HepG2 (cell line): ENCODE measurements around the gene GGT7. TPM values are rescaled to one million over a fixed set of nuclear protein-coding genes. Genes with fewer than 3 reads are reported as not detected.

ENCODE experiments used
- EED ChIP-seq: sonication (generic); formaldehyde crosslinking; IDR thresholded peaks from 2 replicates; pipeline ENCODE4 v1.5.0; 2020; ENCODE audit warnings: mild to moderate bottlenecking, missing genetic modification reagents
- EHMT2 ChIP-seq: fragments of 200-600 bp; sonication (generic); IDR thresholded peaks from 2 replicates; pipeline ENCODE4 v1.7.0; 2017; ENCODE audit warnings: antibody characterized with exemption, low read depth, low read length, borderline replicate concordance
- ERF ChIP-seq: IDR thresholded peaks from 2 replicates; pipeline ENCODE4 v1.6.1; 2018; ENCODE audit warnings: missing biosample characterization, missing genetic modification reagents
- GRHL1 ChIP-seq: sonication (generic); formaldehyde crosslinking; conservative IDR thresholded peaks from 2 replicates; pipeline ENCODE4 v1.8.0; 2022; ENCODE audit warnings: missing genetic modification reagents
- HMG20A ChIP-seq: IDR thresholded peaks from 2 replicates; pipeline ENCODE4 v1.6.1; 2016; ENCODE audit warnings: borderline replicate concordance
- HOXA5 ChIP-seq: sonication (generic); formaldehyde crosslinking; IDR thresholded peaks from 2 replicates; pipeline ENCODE4 v1.4.0; 2020; ENCODE audit warnings: missing genetic modification reagents
- MTF2 ChIP-seq: sonication (generic); formaldehyde crosslinking; IDR thresholded peaks from 2 replicates; pipeline ENCODE4 v1.5.0; 2020; ENCODE audit warnings: missing genetic modification reagents, borderline replicate concordance
- NFE2 ChIP-seq: sonication (generic); formaldehyde crosslinking; IDR thresholded peaks from 2 replicates; pipeline ENCODE4 v1.4.0; 2020; ENCODE audit warnings: missing genetic modification reagents
- NFKBIZ ChIP-seq: IDR thresholded peaks from 2 replicates; pipeline ENCODE4 v1.6.1; 2018; ENCODE audit warnings: missing genetic modification reagents, missing compliant biosample characterization
- NFYC ChIP-seq: IDR thresholded peaks from 2 replicates; pipeline ENCODE4 v1.6.1; 2016; ENCODE audit warnings: missing genetic modification reagents, missing compliant biosample characterization
- NKX3-1 ChIP-seq: sonication (generic); formaldehyde crosslinking; IDR thresholded peaks from 2 replicates; pipeline ENCODE4 v1.5.0; 2020; ENCODE audit warnings: missing genetic modification reagents
- PITX1 ChIP-seq: sonication (generic); formaldehyde crosslinking; IDR thresholded peaks from 2 replicates; pipeline ENCODE4 v1.5.1; 2020; ENCODE audit warnings: mild to moderate bottlenecking, missing genetic modification reagents
- RCOR2 ChIP-seq: IDR thresholded peaks from 2 replicates; pipeline ENCODE4 v1.6.1; 2016; ENCODE audit warnings: missing biosample characterization, missing genetic modification reagents
- SNAPC5 ChIP-seq: sonication (generic); formaldehyde crosslinking; IDR thresholded peaks from 2 replicates; pipeline ENCODE4 v1.8.1; 2023; ENCODE audit warnings: mild to moderate bottlenecking, missing genetic modification reagents, borderline replicate concordance
- ZFP36 ChIP-seq: fragments of 150-350 bp; IDR thresholded peaks from 2 replicates; pipeline ENCODE4 v1.6.1; 2018; ENCODE audit warnings: borderline replicate concordance, low read length, low read depth; ENCODE audit not compliant: partially characterized antibody
- ZKSCAN1 ChIP-seq: fragments of 150-350 bp; IDR thresholded peaks from 2 replicates; pipeline ENCODE4 v1.6.1; 2014; ENCODE audit warnings: low read length
- ZNF510 ChIP-seq: sonication (generic); formaldehyde crosslinking; IDR thresholded peaks from 2 replicates; pipeline ENCODE4 v1.4.0; 2020; ENCODE audit warnings: low read depth, mild to moderate bottlenecking, missing genetic modification reagents
- ZNF549 ChIP-seq: sonication (generic); formaldehyde crosslinking; IDR thresholded peaks from 2 replicates; pipeline ENCODE4 v1.5.0; 2020; ENCODE audit warnings: missing genetic modification reagents
- ZNF674 ChIP-seq: sonication (generic); formaldehyde crosslinking; IDR thresholded peaks from 2 replicates; pipeline ENCODE4 v1.5.0; 2020; ENCODE audit warnings: low read depth, mild to moderate bottlenecking, missing genetic modification reagents
- ZNF839 ChIP-seq: sonication (generic); formaldehyde crosslinking; IDR thresholded peaks from 2 replicates; pipeline ENCODE4 v1.4.0; 2020; ENCODE audit warnings: missing genetic modification reagents, mild to moderate bottlenecking, borderline replicate concordance
- polyA plus RNA-seq, 8 experiments: library from polyadenylated mRNA; depleted of rRNA in 3 of 8; stranded (reverse) in 7 of 8; unstranded in 1 of 8; fragments of >200 nt; fragmentation: Illumina TruSeq in 4 of 8; extraction: Trizol in 4 of 8; gene quantifications; 2 replicates each; pipeline versions ENCODE4 v1.2.1 to v1.2.3, GENCODE V29; 2011 to 2016; ENCODE audit warnings: low read depth in 4 of 8, missing spikeins in 1 of 8, mixed read lengths in 1 of 8; ENCODE audit not compliant: insufficient read depth in 1 of 8
- total RNA-seq, 5 experiments: library from RNA; depleted of rRNA; stranded (reverse); fragments of >200 nt; fragmentation: Illumina TruSeq; extraction: Trizol; gene quantifications; 2 replicates each; pipeline ENCODE4 v1.2.3, GENCODE V29; 2016; ENCODE audit warnings: low read depth in 1 of 5
- TF ChIP-seq, protein P1 (sequence below): IDR thresholded peaks from 2 replicates; pipeline ENCODE4 v1.6.1; 2016; ENCODE audit warnings: missing compliant biosample characterization, missing genetic modification reagents, borderline replicate concordance
- TF ChIP-seq, protein P2 (sequence below): sonication (generic); formaldehyde crosslinking; conservative IDR thresholded peaks from 2 replicates; pipeline ENCODE4 v1.8.1; 2023; ENCODE audit warnings: missing genetic modification reagents

Gene GGT7
- total and polyA plus RNA-seq, 2 of the 13 experiments (the other 11 are each of a cell fraction or from before 2014, with no cell fraction given): 6.6 to 23.0 TPM

DNA sequence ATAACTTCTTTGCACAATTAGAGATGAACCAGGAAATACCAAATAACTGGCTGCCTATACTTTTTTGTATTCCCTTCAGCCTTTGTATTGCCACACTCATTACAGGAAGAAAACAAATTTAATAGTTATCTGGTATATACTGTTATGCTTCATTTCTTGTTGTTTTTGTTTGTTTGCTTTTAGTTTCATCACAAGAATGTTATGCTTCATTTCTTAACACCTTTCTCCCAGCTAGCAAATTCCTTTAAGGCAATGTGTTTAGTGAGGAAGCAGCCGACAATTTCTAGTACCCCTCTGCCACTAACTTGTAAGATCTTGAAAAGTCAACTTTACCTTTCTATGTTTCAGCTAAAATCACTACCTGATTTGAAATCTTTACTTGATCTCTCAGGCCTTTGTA, 48.6 kb downstream of the GGT7 start (continued):
- TF ChIP-seq ZNF839 (CRISPR knock-in tag) (no peak), EED (CRISPR knock-in tag) (no peak), EHMT2 (no peak), NKX3-1 (no peak), ZNF674 (CRISPR knock-in tag) (no peak), ZNF549 (CRISPR knock-in tag) (peak; percentile 44; the same call in 1 of the 2 replicates), ZKSCAN1 (no peak), RCOR2 (CRISPR knock-in tag) (no peak), NFE2 (CRISPR knock-in tag) (no peak), MTF2 (0 out of 2 replicates have a peak, but pooled peaks have one; percentile 12), HMG20A (CRISPR knock-in tag) (0 out of 2 replicates have a peak, but pooled peaks have one; percentile 7), SNAPC5 (CRISPR knock-in tag) (no peak), HOXA5 (CRISPR knock-in tag) (0 out of 2 replicates have a peak, but pooled peaks have one; percentile 35), PITX1 (CRISPR knock-in tag) (0 out of 2 replicates have a peak, but pooled peaks have one; percentile 13), GRHL1 (CRISPR knock-in tag) (no peak), NFYC (CRISPR knock-in tag) (no peak), ERF (CRISPR knock-in tag) (no peak), ZFP36 (no peak), NFKBIZ (peak; percentile 12; the same call in 1 of the 2 replicates), ZNF510 (CRISPR knock-in tag) (0 out of 2 replicates have a peak, but pooled peaks have one; percentile 19)
- TF ChIP-seq, protein P1, sequence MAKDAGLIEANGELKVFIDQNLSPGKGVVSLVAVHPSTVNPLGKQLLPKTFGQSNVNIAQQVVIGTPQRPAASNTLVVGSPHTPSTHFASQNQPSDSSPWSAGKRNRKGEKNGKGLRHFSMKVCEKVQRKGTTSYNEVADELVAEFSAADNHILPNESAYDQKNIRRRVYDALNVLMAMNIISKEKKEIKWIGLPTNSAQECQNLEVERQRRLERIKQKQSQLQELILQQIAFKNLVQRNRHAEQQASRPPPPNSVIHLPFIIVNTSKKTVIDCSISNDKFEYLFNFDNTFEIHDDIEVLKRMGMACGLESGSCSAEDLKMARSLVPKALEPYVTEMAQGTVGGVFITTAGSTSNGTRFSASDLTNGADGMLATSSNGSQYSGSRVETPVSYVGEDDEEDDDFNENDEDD: no peak
- TF ChIP-seq, protein P2, sequence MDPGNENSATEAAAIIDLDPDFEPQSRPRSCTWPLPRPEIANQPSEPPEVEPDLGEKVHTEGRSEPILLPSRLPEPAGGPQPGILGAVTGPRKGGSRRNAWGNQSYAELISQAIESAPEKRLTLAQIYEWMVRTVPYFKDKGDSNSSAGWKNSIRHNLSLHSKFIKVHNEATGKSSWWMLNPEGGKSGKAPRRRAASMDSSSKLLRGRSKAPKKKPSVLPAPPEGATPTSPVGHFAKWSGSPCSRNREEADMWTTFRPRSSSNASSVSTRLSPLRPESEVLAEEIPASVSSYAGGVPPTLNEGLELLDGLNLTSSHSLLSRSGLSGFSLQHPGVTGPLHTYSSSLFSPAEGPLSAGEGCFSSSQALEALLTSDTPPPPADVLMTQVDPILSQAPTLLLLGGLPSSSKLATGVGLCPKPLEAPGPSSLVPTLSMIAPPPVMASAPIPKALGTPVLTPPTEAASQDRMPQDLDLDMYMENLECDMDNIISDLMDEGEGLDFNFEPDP (CRISPR knock-in tag): 0 out of 2 replicates have a peak, but pooled peaks have one; percentile 3
